HepG2 (cell line): Measurements from ENCODE around the gene LGI4. TPM values are rescaled to one million over a fixed set of nuclear protein-coding genes. Genes with fewer than 3 reads are reported as not detected.
A peak's percentile ranks its signal among the peaks of the same experiment; 100 is the strongest.

Experiments
- CHCHD3 ChIP-seq: sonication (generic); formaldehyde crosslinking; IDR thresholded peaks from 2 replicates; pipeline ENCODE4 v1.8.0; 2022; ENCODE audit warnings: mild to moderate bottlenecking, missing genetic modification reagents, moderate library complexity
- FOXJ3 ChIP-seq: sonication (generic); formaldehyde crosslinking; IDR thresholded peaks from 2 replicates; pipeline ENCODE4 v1.4.0; 2020; ENCODE audit warnings: missing genetic modification reagents, mild to moderate bottlenecking, borderline replicate concordance
- FUBP1 ChIP-seq: sonication (generic); formaldehyde crosslinking; IDR thresholded peaks from 2 replicates; pipeline ENCODE4 v1.5.1; 2020; ENCODE audit warnings: missing genetic modification reagents, mild to moderate bottlenecking, borderline replicate concordance
- MAF1 ChIP-seq: sonication (generic); formaldehyde crosslinking; IDR thresholded peaks from 2 replicates; pipeline ENCODE4 v1.5.0; 2020; ENCODE audit warnings: missing genetic modification reagents, borderline replicate concordance
- PPARG ChIP-seq: conservative IDR thresholded peaks from 2 replicates; pipeline ENCODE4 v1.6.1; 2016; ENCODE audit warnings: missing biosample characterization, missing genetic modification reagents
- RFXAP ChIP-seq: sonication (generic); formaldehyde crosslinking; IDR thresholded peaks from 2 replicates; pipeline ENCODE4 v1.4.0; 2020; ENCODE audit warnings: missing genetic modification reagents, borderline replicate concordance
- ZBTB21 ChIP-seq: sonication (generic); formaldehyde crosslinking; IDR thresholded peaks from 2 replicates; pipeline ENCODE4 v1.4.0; 2020; ENCODE audit warnings: missing genetic modification reagents
- ZNF878 ChIP-seq: sonication (generic); formaldehyde crosslinking; IDR thresholded peaks from 2 replicates; pipeline ENCODE4 v1.8.1; 2023; ENCODE audit warnings: mild to moderate bottlenecking, missing genetic modification reagents, moderate library complexity
- polyA plus RNA-seq, 8 experiments: library from polyadenylated mRNA; depleted of rRNA in 3 of 8; stranded (reverse) in 7 of 8; unstranded in 1 of 8; fragments of >200 nt; fragmentation: Illumina TruSeq in 4 of 8; extraction: Trizol in 4 of 8; gene quantifications; 2 replicates each; pipeline versions ENCODE4 v1.2.1 to v1.2.3, GENCODE V29; 2011 to 2016; ENCODE audit warnings: low read depth in 4 of 8, missing spikeins in 1 of 8, mixed read lengths in 1 of 8; ENCODE audit not compliant: insufficient read depth in 1 of 8
- total RNA-seq, 5 experiments: library from RNA; depleted of rRNA; stranded (reverse); fragments of >200 nt; fragmentation: Illumina TruSeq; extraction: Trizol; gene quantifications; 2 replicates each; pipeline ENCODE4 v1.2.3, GENCODE V29; 2016; ENCODE audit warnings: low read depth in 1 of 5
- TF ChIP-seq, protein P1 (sequence below): sonication (generic); formaldehyde crosslinking; IDR thresholded peaks from 2 replicates; pipeline ENCODE4 v1.5.0; 2020; ENCODE audit warnings: mild to moderate bottlenecking, missing genetic modification reagents, borderline replicate concordance

The LGI4 gene
- total and polyA plus RNA-seq, 2 of the 13 experiments (the other 11 are each of a cell fraction or from before 2014, with no cell fraction given) = 2.8 TPM; not detected in 1

GRCh38 chr19:35136977-35137702, 2.3 kb upstream of the LGI4 start (continued):
- TF ChIP-seq, protein P1, sequence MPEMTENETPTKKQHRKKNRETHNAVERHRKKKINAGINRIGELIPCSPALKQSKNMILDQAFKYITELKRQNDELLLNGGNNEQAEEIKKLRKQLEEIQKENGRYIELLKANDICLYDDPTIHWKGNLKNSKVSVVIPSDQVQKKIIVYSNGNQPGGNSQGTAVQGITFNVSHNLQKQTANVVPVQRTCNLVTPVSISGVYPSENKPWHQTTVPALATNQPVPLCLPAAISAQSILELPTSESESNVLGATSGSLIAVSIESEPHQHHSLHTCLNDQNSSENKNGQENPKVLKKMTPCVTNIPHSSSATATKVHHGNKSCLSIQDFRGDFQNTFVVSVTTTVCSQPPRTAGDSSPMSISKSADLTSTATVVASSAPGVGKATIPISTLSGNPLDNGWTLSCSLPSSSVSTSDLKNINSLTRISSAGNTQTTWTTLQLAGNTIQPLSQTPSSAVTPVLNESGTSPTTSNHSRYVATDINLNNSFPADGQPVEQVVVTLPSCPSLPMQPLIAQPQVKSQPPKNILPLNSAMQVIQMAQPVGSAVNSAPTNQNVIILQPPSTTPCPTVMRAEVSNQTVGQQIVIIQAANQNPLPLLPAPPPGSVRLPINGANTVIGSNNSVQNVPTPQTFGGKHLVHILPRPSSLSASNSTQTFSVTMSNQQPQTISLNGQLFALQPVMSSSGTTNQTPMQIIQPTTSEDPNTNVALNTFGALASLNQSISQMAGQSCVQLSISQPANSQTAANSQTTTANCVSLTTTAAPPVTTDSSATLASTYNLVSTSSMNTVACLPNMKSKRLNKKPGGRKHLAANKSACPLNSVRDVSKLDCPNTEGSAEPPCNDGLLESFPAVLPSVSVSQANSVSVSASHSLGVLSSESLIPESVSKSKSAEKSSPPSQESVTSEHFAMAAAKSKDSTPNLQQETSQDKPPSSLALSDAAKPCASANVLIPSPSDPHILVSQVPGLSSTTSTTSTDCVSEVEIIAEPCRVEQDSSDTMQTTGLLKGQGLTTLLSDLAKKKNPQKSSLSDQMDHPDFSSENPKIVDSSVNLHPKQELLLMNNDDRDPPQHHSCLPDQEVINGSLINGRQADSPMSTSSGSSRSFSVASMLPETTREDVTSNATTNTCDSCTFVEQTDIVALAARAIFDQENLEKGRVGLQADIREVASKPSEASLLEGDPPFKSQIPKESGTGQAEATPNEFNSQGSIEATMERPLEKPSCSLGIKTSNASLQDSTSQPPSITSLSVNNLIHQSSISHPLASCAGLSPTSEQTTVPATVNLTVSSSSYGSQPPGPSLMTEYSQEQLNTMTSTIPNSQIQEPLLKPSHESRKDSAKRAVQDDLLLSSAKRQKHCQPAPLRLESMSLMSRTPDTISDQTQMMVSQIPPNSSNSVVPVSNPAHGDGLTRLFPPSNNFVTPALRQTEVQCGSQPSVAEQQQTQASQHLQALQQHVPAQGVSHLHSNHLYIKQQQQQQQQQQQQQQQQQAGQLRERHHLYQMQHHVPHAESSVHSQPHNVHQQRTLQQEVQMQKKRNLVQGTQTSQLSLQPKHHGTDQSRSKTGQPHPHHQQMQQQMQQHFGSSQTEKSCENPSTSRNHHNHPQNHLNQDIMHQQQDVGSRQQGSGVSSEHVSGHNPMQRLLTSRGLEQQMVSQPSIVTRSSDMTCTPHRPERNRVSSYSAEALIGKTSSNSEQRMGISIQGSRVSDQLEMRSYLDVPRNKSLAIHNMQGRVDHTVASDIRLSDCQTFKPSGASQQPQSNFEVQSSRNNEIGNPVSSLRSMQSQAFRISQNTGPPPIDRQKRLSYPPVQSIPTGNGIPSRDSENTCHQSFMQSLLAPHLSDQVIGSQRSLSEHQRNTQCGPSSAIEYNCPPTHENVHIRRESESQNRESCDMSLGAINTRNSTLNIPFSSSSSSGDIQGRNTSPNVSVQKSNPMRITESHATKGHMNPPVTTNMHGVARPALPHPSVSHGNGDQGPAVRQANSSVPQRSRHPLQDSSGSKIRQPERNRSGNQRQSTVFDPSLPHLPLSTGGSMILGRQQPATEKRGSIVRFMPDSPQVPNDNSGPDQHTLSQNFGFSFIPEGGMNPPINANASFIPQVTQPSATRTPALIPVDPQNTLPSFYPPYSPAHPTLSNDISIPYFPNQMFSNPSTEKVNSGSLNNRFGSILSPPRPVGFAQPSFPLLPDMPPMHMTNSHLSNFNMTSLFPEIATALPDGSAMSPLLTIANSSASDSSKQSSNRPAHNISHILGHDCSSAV (CRISPR knock-in tag) = no peak
- TF ChIP-seq FUBP1 (CRISPR knock-in tag) (no peak), CHCHD3 (CRISPR knock-in tag) (no peak), RFXAP (no peak), ZNF878 (no peak), MAF1 (CRISPR knock-in tag) (no peak), ZBTB21 (CRISPR knock-in tag) (no peak), PPARG (CRISPR knock-in tag) (0 out of 2 replicates have a peak, but pooled peaks have one; percentile 16), FOXJ3 (CRISPR knock-in tag) (no peak)
